ENCODE data around the gene PTPRM. TPM values are rescaled to one million over a fixed set of nuclear protein-coding genes. Genes with fewer than 3 reads are reported as not detected.

The PTPRM gene
- total and polyA plus RNA-seq, 2 of the 4 experiments (the other 2 are of a cell fraction): 28.3 to 51.2 TPM

DNA sequence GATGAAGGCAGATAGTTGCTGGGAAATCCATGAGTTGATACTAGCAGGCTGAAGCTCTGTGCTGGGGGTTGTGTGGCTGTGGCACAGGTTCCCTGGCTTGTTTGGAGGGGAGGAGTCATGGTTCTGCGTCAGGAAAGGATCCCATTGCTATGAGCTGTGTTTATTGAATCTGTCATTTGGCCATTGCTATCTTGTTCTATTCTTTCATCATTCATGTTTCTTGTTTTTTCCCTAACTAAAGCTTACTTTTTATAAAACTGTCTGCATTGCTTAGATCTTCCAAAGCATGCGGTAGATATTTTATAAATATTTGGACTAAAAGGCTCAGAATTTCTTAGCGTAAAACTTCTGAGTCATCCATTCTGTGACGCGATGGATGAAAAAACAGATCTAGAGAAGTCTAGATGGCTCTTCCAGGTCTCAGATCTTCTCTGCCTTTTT lies 335.3 kb downstream of the PTPRM start (continued):
- no peak for TF ChIP-seq USF2 (IDR thresholded peaks at IDR 0.05; ENCODE audit: low read depth, low read length)

GRCh38 chr18:7904529-7904928 lies 337.4 kb downstream of the PTPRM start:
- DNase-seq (peak; percentile 95), ATAC-seq (ENCODE audit: low read depth) (peak; percentile 55)
- H3K56ac ChIP-seq (ENCODE audit: extremely low read depth, insufficient read depth, low read length): no peak overlapping the region
- H3K36me3 ChIP-seq (ENCODE audit: control insufficient read depth, insufficient read depth, low read length): peaks cover 3% of the 10 kb centered on the region; the same call in 1 of the 2 replicates
- no peak overlapping the region for H2AFZ ChIP-seq (replicated peaks; ENCODE audit: low read length, poor library complexity)
- peak overlapping the region; percentile 93; the same call in 1 of the 2 replicates for H4K5ac ChIP-seq (ENCODE audit: low read depth, low read length)
- no peak overlapping the region for H3K4me3 ChIP-seq (ENCODE audit: insufficient read depth, low read depth, low read length)
- peaks cover 20% of the 10 kb centered on the region for H3K4me1 ChIP-seq (ENCODE audit: control insufficient read depth, insufficient read depth, low read length)
- no CpG with 5 or more reads among the region's 2 CpGs for WGBS, 2 experiments (ENCODE audit: extremely low coverage in 2 of 2, insufficient read length in 1 of 2)
- H3K9me3 ChIP-seq (ENCODE audit: control insufficient read depth, insufficient read depth, low read length): no peaks in the 10 kb centered on the region
- peak overlapping the region; percentile 95 for H3K18ac ChIP-seq (ENCODE audit: low read depth, low read length)
- H3K14ac ChIP-seq (replicated peaks; ENCODE audit: low read depth, low read length): peak overlapping the region; percentile 95
- no TSS peak for BruUV-seq (replicated peaks)
- TF ChIP-seq CEBPB (IDR thresholded peaks at IDR 0.05; ENCODE audit: low read depth, low read length) (peak; percentile 46; the same call in 1 of the 2 replicates), FOS (IDR thresholded peaks at IDR 0.05; ENCODE audit: low read depth, low read length) (peak; percentile 94), MXI1 (IDR thresholded peaks at IDR 0.05; ENCODE audit: borderline replicate concordance, low read depth, low read length) (no peak), SMC3 (IDR thresholded peaks at IDR 0.05; ENCODE audit: low read depth, low read length) (0 out of 2 replicates have a peak, but pooled peaks have one; percentile 3), NFE2L2 (IDR thresholded peaks at IDR 0.05; ENCODE audit: low read depth, low read length) (no peak), MAFK (IDR thresholded peaks at IDR 0.05; ENCODE audit: low read depth, low read length) (peak; percentile 23; the same call in 1 of the 2 replicates), BHLHE40 (IDR thresholded peaks at IDR 0.05; ENCODE audit: low read depth, low read length) (0 out of 2 replicates have a peak, but pooled peaks have one; percentile 31), RFX5 (IDR thresholded peaks at IDR 0.05; ENCODE audit: low read depth, low read length) (no peak)
- H2AK5ac ChIP-seq (ENCODE audit: low read depth, low read length): peak overlapping the region; percentile 99; the same call in 1 of the 2 replicates
- peak overlapping the region; percentile 55; the same call in 1 of the 2 replicates for H3K4me2 ChIP-seq (ENCODE audit: low read depth, low read length)
- ChIA-PET POLR2A (ENCODE audit: unreplicated experiment) (no interaction called here), CTCF (interaction anchor here (0.5 kb wide), 1 partner anchor 13 kb away, joined by 3 read pairs; no protein-coding TSS in a partner anchor)
- H2BK20ac ChIP-seq (ENCODE audit: low read depth, low read length): peak overlapping the region; percentile 96
- H3K9me1 ChIP-seq (ENCODE audit: insufficient read depth, low read length): peaks cover 12% of the 10 kb centered on the region
- H3K27ac ChIP-seq (ENCODE audit: insufficient read depth, low read length): no peak overlapping the region; the same call in 1 of the 2 replicates
- peak overlapping the region; percentile 93 for H2BK120ac ChIP-seq (ENCODE audit: low read depth, low read length)
- no peak overlapping the region for H3K9ac ChIP-seq (ENCODE audit: low read depth, low read length)
- H3K79me1 ChIP-seq (ENCODE audit: low read depth in 1 of 2, low read length in 2 of 2): peaks cover 9 to 28% of the 10 kb centered on the region in 2 experiments
- peaks cover 3% of the 10 kb centered on the region; the same call in 1 of the 2 replicates for H4K20me1 ChIP-seq (ENCODE audit: insufficient read depth, low read length)
- peak overlapping the region; percentile 94 for H3K23ac ChIP-seq (ENCODE audit: low read depth, low read length)
- H2AK9ac ChIP-seq (replicated peaks; ENCODE audit: low read depth, low read length, poor library complexity): no peak overlapping the region
- H2BK15ac ChIP-seq (ENCODE audit: low read depth, low read length): peak overlapping the region; percentile 55; the same call in 2 of the 3 replicates
- peak overlapping the region; percentile 18 to 88; a peak in 3 of 4 replicates for H4K8ac ChIP-seq (ENCODE audit: low read depth in 2 of 2, low read length in 2 of 2)
- in situ Hi-C loops (cut with MboI; ENCODE audit: low sequenced_read_pairs): loop anchor here (25.0 kb wide), 1 partner anchor 317 kb away; no protein-coding TSS in a partner anchor
- no peaks in the 10 kb centered on the region for H3K27me3 ChIP-seq (ENCODE audit: control insufficient read depth, insufficient read depth, low read length)
- H4K91ac ChIP-seq (ENCODE audit: insufficient read depth, low read depth, low read length): peak overlapping the region; percentile 87; the same call in 1 of the 2 replicates
- peak overlapping the region; percentile 94; the same call in 1 of the 2 replicates for H3K4ac ChIP-seq (ENCODE audit: low read depth, low read length)
- peak overlapping the region; percentile 92 for H2BK5ac ChIP-seq (ENCODE audit: low read depth, low read length, poor library complexity, severe bottlenecking)
- dilution Hi-C loops (cut with HindIII; ENCODE audit: low sequenced_read_pairs, unreplicated experiment): no loop called here
- intact Hi-C loops (cut with micrococcal nuclease): loop anchor here (5.0 kb wide), 1 partner anchor 337 kb away; the partner anchor contains the start of gene PTPRM
